ENCODE results near the gene DMXL1.

The DMXL1 gene

GRCh38 chr5:119289438-119290044 lies 218.7 kb downstream of the DMXL1 start:
- no peak for DNase-seq

- DNase-seq = no peak
Measured at GRCh38 chr5:119290161-119290569, 219.3 kb downstream of the DMXL1 start.

GRCh38 chr5:119290607-119291006 lies 219.7 kb downstream of the DMXL1 start:
- no peak for DNase-seq

GRCh38 chr5:119291056-119291455 lies 220.2 kb downstream of the DMXL1 start:
- DNase-seq = no peak

- no peak for DNase-seq
Measured at GRCh38 chr5:119291877-119292276, 221.0 kb downstream of the DMXL1 start.

GRCh38 chr5:119292701-119293515 lies 222.0 kb downstream of the DMXL1 start:
- no peak for DNase-seq

GRCh38 chr5:119293516-119293829 lies 222.6 kb downstream of the DMXL1 start:
- DNase-seq = no peak
